HL-60 (cell line): Measurements from ENCODE around the gene MDGA2.

ENCODE experiments used
- CTCF ChIP-seq: IDR thresholded peaks from one replicate; pipeline ENCODE4 v1.5.1; 2011; ENCODE audit warnings: low read length, control low read depth, inconsistent platforms; ENCODE audit not compliant: insufficient read depth
- GABPA ChIP-seq: IDR thresholded peaks from 2 replicates; pipeline ENCODE4 v1.6.1; 2012; ENCODE audit warnings: low read depth
- POLR2AphosphoS5 ChIP-seq: IDR thresholded peaks from 2 replicates; pipeline ENCODE4 v1.6.1; 2012; ENCODE audit warnings: low read depth
- REST ChIP-seq: IDR thresholded peaks from 2 replicates; pipeline ENCODE4 v1.6.1; 2012; ENCODE audit warnings: low read depth; ENCODE audit not compliant: insufficient replicate concordance
- SPI1 ChIP-seq: IDR thresholded peaks from 2 replicates; pipeline ENCODE4 v1.6.1; 2012; ENCODE audit warnings: low read depth, mild to moderate bottlenecking, borderline replicate concordance

GRCh38 chr14:47674148-47674542 is 1.3 kb downstream of the MDGA2 start:
- TF ChIP-seq POLR2AphosphoS5 (no peak), CTCF (no peak), REST (no peak), GABPA (no peak), SPI1 (no peak)
